K562 (cell line): ENCODE measurements around the gene SRGAP2B.
"Not testable (repeated sequence)": the region's sequence is repeated elsewhere in the genome, so short reads cannot be mapped to it uniquely, and the experiment has no call there.

Experiments
- ARID1B ChIP-seq: fragments of 450-650 bp; IDR thresholded peaks from 2 replicates; pipeline ENCODE4 v1.6.1; 2016; ENCODE audit warnings: antibody characterized with exemption, mild to moderate bottlenecking, inconsistent platforms
- GABPB1 ChIP-seq: sonication (generic); formaldehyde crosslinking; IDR thresholded peaks from 2 replicates; pipeline ENCODE4 v1.8.0; 2022; ENCODE audit warnings: mild to moderate bottlenecking, missing genetic modification reagents
- TOE1 ChIP-seq, 2 experiments: fragments of 450-650 bp in 1 of 2; sonication (generic) in 1 of 2; formaldehyde crosslinking in 1 of 2; IDR thresholded peaks; 2 replicates each; pipeline versions ENCODE4 v1.7.1 to v1.8.0; 2016 to 2022; ENCODE audit warnings: borderline replicate concordance in 2 of 2, mild to moderate bottlenecking in 2 of 2, antibody characterized with exemption in 1 of 2, inconsistent platforms in 1 of 2, low read depth in 1 of 2, missing genetic modification reagents in 1 of 2, moderate library complexity in 1 of 2
- ZC3H11A ChIP-seq: IDR thresholded peaks from 2 replicates; pipeline ENCODE4 v1.6.1; 2012; ENCODE audit warnings: low read depth, low read length, improper control_type of control experiment
- ZNF431 ChIP-seq: sonication (generic); formaldehyde crosslinking; IDR thresholded peaks from 2 replicates; pipeline ENCODE4 v1.8.0; 2022; ENCODE audit warnings: mild to moderate bottlenecking, missing genetic modification reagents
- TF ChIP-seq, protein P1 (sequence below): sonication (generic); formaldehyde crosslinking; IDR thresholded peaks from 2 replicates; pipeline ENCODE4 v1.8.0; 2022; ENCODE audit warnings: mild to moderate bottlenecking, missing genetic modification reagents
- TF ChIP-seq, protein P2 (sequence below), 3 experiments: IDR thresholded peaks in 2 of 3; conservative IDR thresholded peaks in 1 of 3; 2 replicates each; pipeline ENCODE4 v1.5.1; 2011 to 2012; ENCODE audit warnings: low read length in 3 of 3, mild to moderate bottlenecking in 3 of 3, control low read depth in 2 of 3, improper control_type of control experiment in 1 of 3, inconsistent platforms in 1 of 3, low read depth in 1 of 3, mixed read lengths in 1 of 3, moderate library complexity in 1 of 3; ENCODE audit not compliant: insufficient read depth in 2 of 3

DNA sequence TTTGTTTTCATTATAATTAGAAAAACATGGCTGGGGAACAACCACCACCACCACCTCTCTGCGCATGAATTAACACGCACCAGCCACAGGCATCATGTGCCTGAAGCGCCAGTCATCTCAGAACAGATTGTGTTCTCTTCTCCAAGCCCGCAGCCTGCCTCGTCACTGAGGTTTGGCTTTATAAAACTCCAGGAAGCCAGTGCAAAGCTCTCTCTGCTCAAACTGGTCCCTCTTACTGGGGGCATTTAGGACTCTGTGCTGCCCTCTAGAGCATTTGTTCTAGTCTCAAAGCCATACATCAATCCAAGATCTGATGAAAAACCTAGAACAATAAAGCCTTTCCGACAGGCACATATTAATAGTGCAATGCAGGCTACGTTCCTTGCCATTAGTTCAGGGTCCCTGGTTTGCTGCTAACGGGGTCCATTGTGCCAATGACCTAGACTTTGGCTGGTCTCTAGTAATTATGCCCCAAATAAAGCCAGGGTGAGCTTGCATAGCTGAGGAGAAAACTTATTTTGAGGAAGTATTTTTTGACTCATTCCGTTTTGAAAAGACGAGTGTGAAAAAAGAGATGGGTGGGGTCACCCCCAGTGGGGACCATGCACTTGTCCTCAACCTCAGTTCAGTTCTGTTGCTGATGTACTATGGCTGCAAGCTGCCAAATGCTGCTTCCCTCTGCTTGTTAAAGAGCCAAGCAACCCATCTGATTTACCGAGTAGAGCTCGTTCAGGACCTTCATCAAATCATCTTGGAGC is 181.0 kb downstream of the SRGAP2B start:
- TF ChIP-seq ZNF431; GABPB1; ZC3H11A; TOE1 (IDR thresholded peaks at IDR 0.05; ENCODE audit: borderline replicate concordance); TOE1 (CRISPR knock-in tag; IDR thresholded peaks at IDR 0.05; ENCODE audit: borderline replicate concordance, low read depth); ARID1B: not testable (repeated sequence)
- TF ChIP-seq, protein P1, sequence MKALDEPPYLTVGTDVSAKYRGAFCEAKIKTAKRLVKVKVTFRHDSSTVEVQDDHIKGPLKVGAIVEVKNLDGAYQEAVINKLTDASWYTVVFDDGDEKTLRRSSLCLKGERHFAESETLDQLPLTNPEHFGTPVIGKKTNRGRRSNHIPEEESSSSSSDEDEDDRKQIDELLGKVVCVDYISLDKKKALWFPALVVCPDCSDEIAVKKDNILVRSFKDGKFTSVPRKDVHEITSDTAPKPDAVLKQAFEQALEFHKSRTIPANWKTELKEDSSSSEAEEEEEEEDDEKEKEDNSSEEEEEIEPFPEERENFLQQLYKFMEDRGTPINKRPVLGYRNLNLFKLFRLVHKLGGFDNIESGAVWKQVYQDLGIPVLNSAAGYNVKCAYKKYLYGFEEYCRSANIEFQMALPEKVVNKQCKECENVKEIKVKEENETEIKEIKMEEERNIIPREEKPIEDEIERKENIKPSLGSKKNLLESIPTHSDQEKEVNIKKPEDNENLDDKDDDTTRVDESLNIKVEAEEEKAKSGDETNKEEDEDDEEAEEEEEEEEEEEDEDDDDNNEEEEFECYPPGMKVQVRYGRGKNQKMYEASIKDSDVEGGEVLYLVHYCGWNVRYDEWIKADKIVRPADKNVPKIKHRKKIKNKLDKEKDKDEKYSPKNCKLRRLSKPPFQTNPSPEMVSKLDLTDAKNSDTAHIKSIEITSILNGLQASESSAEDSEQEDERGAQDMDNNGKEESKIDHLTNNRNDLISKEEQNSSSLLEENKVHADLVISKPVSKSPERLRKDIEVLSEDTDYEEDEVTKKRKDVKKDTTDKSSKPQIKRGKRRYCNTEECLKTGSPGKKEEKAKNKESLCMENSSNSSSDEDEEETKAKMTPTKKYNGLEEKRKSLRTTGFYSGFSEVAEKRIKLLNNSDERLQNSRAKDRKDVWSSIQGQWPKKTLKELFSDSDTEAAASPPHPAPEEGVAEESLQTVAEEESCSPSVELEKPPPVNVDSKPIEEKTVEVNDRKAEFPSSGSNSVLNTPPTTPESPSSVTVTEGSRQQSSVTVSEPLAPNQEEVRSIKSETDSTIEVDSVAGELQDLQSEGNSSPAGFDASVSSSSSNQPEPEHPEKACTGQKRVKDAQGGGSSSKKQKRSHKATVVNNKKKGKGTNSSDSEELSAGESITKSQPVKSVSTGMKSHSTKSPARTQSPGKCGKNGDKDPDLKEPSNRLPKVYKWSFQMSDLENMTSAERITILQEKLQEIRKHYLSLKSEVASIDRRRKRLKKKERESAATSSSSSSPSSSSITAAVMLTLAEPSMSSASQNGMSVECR (CRISPR knock-in tag): not testable (repeated sequence)
- TF ChIP-seq, protein P2, sequence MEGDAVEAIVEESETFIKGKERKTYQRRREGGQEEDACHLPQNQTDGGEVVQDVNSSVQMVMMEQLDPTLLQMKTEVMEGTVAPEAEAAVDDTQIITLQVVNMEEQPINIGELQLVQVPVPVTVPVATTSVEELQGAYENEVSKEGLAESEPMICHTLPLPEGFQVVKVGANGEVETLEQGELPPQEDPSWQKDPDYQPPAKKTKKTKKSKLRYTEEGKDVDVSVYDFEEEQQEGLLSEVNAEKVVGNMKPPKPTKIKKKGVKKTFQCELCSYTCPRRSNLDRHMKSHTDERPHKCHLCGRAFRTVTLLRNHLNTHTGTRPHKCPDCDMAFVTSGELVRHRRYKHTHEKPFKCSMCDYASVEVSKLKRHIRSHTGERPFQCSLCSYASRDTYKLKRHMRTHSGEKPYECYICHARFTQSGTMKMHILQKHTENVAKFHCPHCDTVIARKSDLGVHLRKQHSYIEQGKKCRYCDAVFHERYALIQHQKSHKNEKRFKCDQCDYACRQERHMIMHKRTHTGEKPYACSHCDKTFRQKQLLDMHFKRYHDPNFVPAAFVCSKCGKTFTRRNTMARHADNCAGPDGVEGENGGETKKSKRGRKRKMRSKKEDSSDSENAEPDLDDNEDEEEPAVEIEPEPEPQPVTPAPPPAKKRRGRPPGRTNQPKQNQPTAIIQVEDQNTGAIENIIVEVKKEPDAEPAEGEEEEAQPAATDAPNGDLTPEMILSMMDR (IDR thresholded peaks at IDR 0.05 in 2 of 3, conservative IDR thresholded peaks at IDR 0.05 in 1 of 3; ENCODE audit: insufficient read depth in 2 of 3, low read depth in 1 of 3, low read length in 3 of 3): not testable (repeated sequence)
